A549 (cell line): ENCODE results near the gene EGFLAM. TPM values are rescaled to one million over a fixed set of nuclear protein-coding genes. Genes with fewer than 3 reads are reported as not detected.

Experiments
- ATAC-seq, 2 experiments: fragments of 200-7000 bp in 1 of 2; fragments of >200 bp in 1 of 2; cut with Nextera tagmentation in 1 of 2; cut with Tn5 transposase in 1 of 2; 3 replicates each; pipeline versions ENCODE4 v1.8.0 to v1.9.1; 2018 to 2020; ENCODE audit warnings: mild to moderate bottlenecking in 1 of 2, moderate library complexity in 1 of 2
- CTCF ChIA-PET: fragments of 300-600 bp; sonication (Branson Sonifier 250); formaldehyde crosslinking; extraction: SDS; loops from one replicate; lab custom pipeline; 2021; ENCODE audit warnings: antibody characterized with exemption, inconsistent platforms; lab: Yijun Ruan, JAX
- POLR2A ChIA-PET: fragments of 350-600 bp; formaldehyde crosslinking; extraction: SDS; loops from one replicate; lab custom pipeline; 2021; ENCODE audit warnings: antibody characterized with exemption, inconsistent platforms; lab: Yijun Ruan, JAX
- DNase-seq, 2 experiments: peaks; one replicate each; pipeline versions ENCODE4 v3.0.0 to v3.0.0-alpha.2; 2011 to 2016; ENCODE audit warnings: low read depth in 1 of 2, low spot score in 1 of 2
- FAIRE-seq: peaks from 2 replicates; lab custom pipeline; 2011; peaks lifted over from hg19 to GRCh38; lab: Jason Lieb, UNC
- H3K27ac ChIP-seq, 2 experiments: fragments of >200 bp; sonication (Bioruptor Twin); formaldehyde crosslinking; 3 replicates each; pipeline ENCODE4 v1.5.1; 2016 to 2017
- H3K4me1 ChIP-seq: fragments of >200 bp; sonication (Bioruptor Twin); formaldehyde crosslinking; 3 replicates; pipeline ENCODE4 v1.6.1; 2016
- H3K4me2 ChIP-seq: fragments of >200 bp; sonication (Bioruptor Twin); formaldehyde crosslinking; 3 replicates; pipeline ENCODE4 v1.6.1; 2016
- H3K4me3 ChIP-seq: fragments of >200 bp; sonication (Bioruptor Twin); formaldehyde crosslinking; 3 replicates; pipeline ENCODE4 v1.5.1; 2016
- H3K9me3 ChIP-seq: fragments of >200 bp; sonication (Bioruptor Twin); formaldehyde crosslinking; 3 replicates; pipeline ENCODE4 v1.6.1; 2016
- BCL3 ChIP-seq: fragments of >200 bp; sonication (Bioruptor Twin); formaldehyde crosslinking; IDR thresholded peaks from 3 replicates; pipeline ENCODE4 v1.6.1; 2016
- BHLHE40 ChIP-seq: IDR thresholded peaks from 2 replicates; pipeline ENCODE4 v1.6.1; 2012; ENCODE audit warnings: low read depth, low read length, inconsistent platforms
- CBX8 ChIP-seq: fragments of 200-600 bp; sonication (generic); IDR thresholded peaks from 2 replicates; pipeline ENCODE4 v1.6.1; 2016
- CEBPB ChIP-seq, 2 experiments: fragments of >200 bp in 1 of 2; sonication (Bioruptor Twin) in 1 of 2; formaldehyde crosslinking in 1 of 2; IDR thresholded peaks; 2 replicates each; pipeline ENCODE4 v1.6.1; 2012 to 2016
- ELK1 ChIP-seq: fragments of 150-350 bp; IDR thresholded peaks from 2 replicates; pipeline ENCODE4 v1.6.1; 2014; ENCODE audit warnings: low read depth, mild to moderate bottlenecking, low read length
- FOSL2 ChIP-seq, 2 experiments: fragments of 450-650 bp in 1 of 2; fragments of >200 bp in 1 of 2; sonication (Bioruptor Twin) in 1 of 2; formaldehyde crosslinking; IDR thresholded peaks; 2 replicates each; pipeline versions ENCODE4 v1.5.0 to v1.6.1; 2016 to 2020; ENCODE audit warnings: mild to moderate bottlenecking in 1 of 2, moderate library complexity in 1 of 2
- HES2 ChIP-seq: fragments of >200 bp; sonication (Bioruptor Twin); formaldehyde crosslinking; IDR thresholded peaks from 2 replicates; pipeline ENCODE4 v1.6.1; 2016
- HEYL ChIP-seq: fragments of 250-450 bp; sonication (Bioruptor Pico); IDR thresholded peaks from 2 replicates; pipeline ENCODE4 v1.8.0; 2021; ENCODE audit warnings: mild to moderate bottlenecking, moderate library complexity
- MAFK ChIP-seq: fragments of 450-650 bp; IDR thresholded peaks from 2 replicates; pipeline ENCODE4 v1.6.1; 2014; ENCODE audit not compliant: partially characterized antibody
- MAX ChIP-seq: IDR thresholded peaks from 2 replicates; pipeline ENCODE4 v1.6.1; 2012
- NR3C1 ChIP-seq: fragments of >200 bp; sonication (Bioruptor Twin); formaldehyde crosslinking; IDR thresholded peaks from 3 replicates; pipeline ENCODE4 v1.6.1; 2017
- PBX3 ChIP-seq: IDR thresholded peaks from 2 replicates; pipeline ENCODE4 v1.6.1; 2012
- PHF8 ChIP-seq: fragments of 200-600 bp; sonication (generic); IDR thresholded peaks from 2 replicates; pipeline ENCODE4 v1.6.1; 2016; ENCODE audit warnings: low read depth, mild to moderate bottlenecking, antibody characterized with exemption, moderate library complexity, borderline replicate concordance
- POLR2A ChIP-seq: IDR thresholded peaks from 2 replicates; pipeline ENCODE4 v1.6.1; 2012; ENCODE audit warnings: mild to moderate bottlenecking, low read length
- RAD21 ChIP-seq, 2 experiments: fragments of >200 bp in 1 of 2; sonication (Bioruptor Twin) in 1 of 2; formaldehyde crosslinking in 1 of 2; IDR thresholded peaks in 1 of 2; conservative IDR thresholded peaks in 1 of 2; 2 replicates in 1 of 2; 3 replicates in 1 of 2; pipeline ENCODE4 v1.6.1; 2012 to 2018; ENCODE audit warnings: inconsistent platforms in 1 of 2
- RARB ChIP-seq: fragments of 250-450 bp; sonication (Bioruptor Pico); IDR thresholded peaks from 2 replicates; pipeline ENCODE4 v1.8.0; 2021; ENCODE audit warnings: mild to moderate bottlenecking, moderate library complexity
- RFX5 ChIP-seq: fragments of 450-650 bp; IDR thresholded peaks from 2 replicates; pipeline ENCODE4 v1.7.1; 2014; ENCODE audit warnings: antibody characterized with exemption, mild to moderate bottlenecking, moderate library complexity
- TP53 ChIP-seq: fragments of 250-450 bp; sonication (Bioruptor Pico); IDR thresholded peaks from 2 replicates; pipeline ENCODE4 v1.5.0; 2021; ENCODE audit warnings: mild to moderate bottlenecking, moderate library complexity
- ZC3H11A ChIP-seq: fragments of 450-650 bp; IDR thresholded peaks from 2 replicates; pipeline ENCODE4 v1.6.1; 2014; ENCODE audit warnings: antibody characterized with exemption, mild to moderate bottlenecking
- ZFP36 ChIP-seq: fragments of 450-650 bp; IDR thresholded peaks from 2 replicates; pipeline ENCODE4 v1.6.1; 2014; ENCODE audit warnings: borderline replicate concordance; ENCODE audit not compliant: partially characterized antibody
- ZSCAN20 ChIP-seq: fragments of 250-450 bp; sonication (Bioruptor Pico); IDR thresholded peaks from 2 replicates; pipeline ENCODE4 v1.8.0; 2022; ENCODE audit warnings: mild to moderate bottlenecking, moderate library complexity
- WGBS: methylation state at CpG from one replicate; pipeline ENCODE4 v1.1.6; 2017; ENCODE audit errors: missing lambda C conversion rate; 5-methylcytosine and 5-hydroxymethylcytosine counted together
- polyA plus RNA-seq, 4 experiments: library from polyadenylated mRNA; depleted of rRNA in 3 of 4; stranded (reverse); fragments of >200 nt; fragmentation: RNase III in 1 of 4; extraction: RNeasy Plus Mini Kit Qiagen cat#74134 plus additional on column Dnase treatment in 1 of 4; gene quantifications; 2 replicates in 3 of 4; 3 replicates in 1 of 4; pipeline ENCODE4 v1.2.3, GENCODE V29; 2011 to 2017

EGFLAM gene
- polyA plus RNA-seq, 2 of the 4 experiments (the other 2 are of a cell fraction) = 0.13 TPM; not detected in 1

GRCh38 chr5:38468978-38469706 lies 210.8 kb downstream of the EGFLAM start:
- POLR2A ChIA-PET = no interaction called here
- H3K4me1 ChIP-seq = peaks cover 43% of the 10 kb centered on the region
- no peak for FAIRE-seq

GRCh38 chr5:38469707-38470267 lies 211.4 kb downstream of the EGFLAM start:
- H3K27ac ChIP-seq = peak overlapping the region in 1 of 2 experiments; percentile 83; a peak in 3 of 6 replicates
- 92% methylated on average over 11 of the region's 11 CpGs for WGBS
- H3K4me2 ChIP-seq = no peak overlapping the region
- H3K4me1 ChIP-seq = peaks cover 37% of the 10 kb centered on the region
- no peak for ATAC-seq
- no peak for FAIRE-seq
- no peak for DNase-seq
- H3K9me3 ChIP-seq = no peaks in the 10 kb centered on the region
- no peak overlapping the region for H3K4me3 ChIP-seq
- ChIA-PET POLR2A (no interaction called here), CTCF (interaction anchor here (1.0 to 8.2 kb wide), 5 partner anchors 11 to 340 kb away, joined by 3 to 74 read pairs (median 3); no protein-coding TSS in a partner anchor)
- TF ChIP-seq ZFP36 (no peak), POLR2A (no peak), FOSL2 (IDR thresholded peaks at IDR 0.05) (no peak), FOSL2 (CRISPR knock-in tag; IDR thresholded peaks at IDR 0.05) (no peak), BHLHE40 (no peak), PBX3 (no peak), MAFK (no peak), NR3C1 (no peak), RARB (CRISPR knock-in tag) (no peak), ZC3H11A (no peak), RFX5 (no peak), RAD21 (conservative IDR thresholded peaks at IDR 0.05 in 1 of 2, IDR thresholded peaks at IDR 0.05 in 1 of 2) (no peak), ZSCAN20 (CRISPR knock-in tag) (no peak), PHF8 (no peak), HEYL (no peak), CBX8 (no peak), MAX (no peak), CEBPB (IDR thresholded peaks at IDR 0.05) (no peak)
- TF ChIP-seq, all 56 proteins: peak for 0

More at GRCh38 chr5:38468978-38469706, 210.8 kb downstream of the EGFLAM start:
- ATAC-seq (no peak), DNase-seq (no peak)
- CTCF ChIA-PET = interaction anchor here (0.7 to 8.2 kb wide), 8 partner anchors 11 to 49 kb away, joined by 3 to 74 read pairs (median 3); no protein-coding TSS in a partner anchor
- H3K4me2 ChIP-seq = no peak overlapping the region
- no peak for TF ChIP-seq TP53
- TF ChIP-seq BCL3 = no peak
- TF ChIP-seq ELK1 = no peak
- no peak for TF ChIP-seq HES2
- no peak for TF ChIP-seq ZC3H11A
- no peak overlapping the region for H3K4me3 ChIP-seq
- H3K27ac ChIP-seq = peak overlapping the region; percentile 45 to 83; a peak in 4 of 6 replicates
- no peaks in the 10 kb centered on the region for H3K9me3 ChIP-seq
- WGBS = 88% methylated on average over 18 of the region's 18 CpGs
